GM18511 (cell line): Measurements from ENCODE around the gene KDM4E.
"Not testable (repeated sequence)": the region's sequence is repeated elsewhere in the genome, so short reads cannot be mapped to it uniquely, and the experiment has no call there.

ENCODE experiments used
- ATAC-seq: cut with Tn5 transposase; IDR thresholded peaks from one replicate; pipeline ENCODE4 v1.9.1; 2021; ENCODE audit warnings: mild to moderate bottlenecking, moderate library complexity; ENCODE audit not compliant: unreplicated experiment

The KDM4E gene

DNA sequence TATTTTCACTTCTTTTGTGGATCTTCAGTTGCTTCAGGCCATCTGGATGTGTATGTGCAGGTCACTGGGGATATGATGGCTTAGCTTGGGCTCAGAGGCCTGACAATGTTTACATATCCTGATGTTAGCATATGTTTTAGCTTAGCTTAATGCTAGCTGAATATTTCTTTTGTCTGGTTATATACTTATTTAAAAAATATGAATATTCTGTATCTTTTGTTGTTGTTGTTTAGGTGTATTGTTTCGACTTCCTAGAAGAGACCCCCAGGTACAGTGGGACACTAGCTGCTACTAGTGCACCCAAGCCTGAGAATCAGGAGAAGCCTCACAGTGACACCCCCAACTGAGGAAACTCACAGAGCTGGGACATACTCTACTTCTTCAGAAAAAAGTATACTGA is at the start of gene KDM4E:
KDM4E (plus strand) TSS at position 301 of the 400 bp plus-strand sequence. CDS start 300 bp downstream, outside the sequence.
- no peak for ATAC-seq

DNA sequence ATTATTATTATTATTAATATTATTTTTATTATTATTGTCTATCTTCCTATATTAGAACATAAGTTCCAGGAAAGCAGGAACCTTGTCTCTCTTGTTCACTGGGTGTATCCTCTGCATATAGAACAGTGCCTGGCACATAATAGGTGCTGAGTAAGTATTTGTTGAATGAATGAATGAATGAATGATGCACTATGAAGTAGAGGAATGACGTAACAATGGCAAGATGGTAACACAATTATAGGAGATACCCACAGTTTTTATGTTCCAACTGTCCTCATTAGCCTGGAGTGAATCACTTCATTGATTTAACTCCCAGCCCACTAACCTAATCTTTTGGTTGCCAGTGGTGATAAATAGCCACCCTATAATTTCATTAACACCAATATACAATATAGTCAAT is 49.5 kb upstream of the KDM4E start:
- ATAC-seq, result no peak

GRCh38 chr11:94987378-94987777 is 37.7 kb upstream of the KDM4E start:
- ATAC-seq, result no peak

- no peak for ATAC-seq
These were observed 36.3 kb upstream of the KDM4E start for GRCh38 chr11:94988748-94989147.

- ATAC-seq, result no peak
These were observed 31.6 kb upstream of the KDM4E start for GRCh38 chr11:94993400-94993943.

DNA sequence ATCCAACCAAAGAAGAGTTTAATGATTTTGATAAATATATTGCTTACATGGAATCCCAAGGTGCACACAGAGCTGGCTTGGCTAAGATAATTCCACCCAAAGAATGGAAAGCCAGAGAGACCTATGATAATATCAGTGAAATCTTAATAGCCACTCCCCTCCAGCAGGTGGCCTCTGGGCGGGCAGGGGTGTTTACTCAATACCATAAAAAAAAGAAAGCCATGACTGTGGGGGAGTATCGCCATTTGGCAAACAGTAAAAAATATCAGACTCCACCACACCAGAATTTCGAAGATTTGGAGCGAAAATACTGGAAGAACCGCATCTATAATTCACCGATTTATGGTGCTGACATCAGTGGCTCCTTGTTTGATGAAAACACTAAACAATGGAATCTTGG is 27.6 kb upstream of the KDM4E start:
- no peak for ATAC-seq

DNA sequence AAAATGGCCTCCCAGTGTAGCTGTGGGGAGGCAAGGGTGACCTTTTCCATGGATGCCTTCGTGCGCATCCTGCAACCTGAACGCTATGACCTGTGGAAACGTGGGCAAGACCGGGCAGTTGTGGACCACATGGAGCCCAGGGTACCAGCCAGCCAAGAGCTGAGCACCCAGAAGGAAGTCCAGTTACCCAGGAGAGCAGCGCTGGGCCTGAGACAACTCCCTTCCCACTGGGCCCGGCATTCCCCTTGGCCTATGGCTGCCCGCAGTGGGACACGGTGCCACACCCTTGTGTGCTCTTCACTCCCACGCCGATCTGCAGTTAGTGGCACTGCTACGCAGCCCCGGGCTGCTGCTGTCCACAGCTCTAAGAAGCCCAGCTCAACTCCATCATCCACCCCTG is 26.8 kb upstream of the KDM4E start:
- ATAC-seq, result no peak

DNA sequence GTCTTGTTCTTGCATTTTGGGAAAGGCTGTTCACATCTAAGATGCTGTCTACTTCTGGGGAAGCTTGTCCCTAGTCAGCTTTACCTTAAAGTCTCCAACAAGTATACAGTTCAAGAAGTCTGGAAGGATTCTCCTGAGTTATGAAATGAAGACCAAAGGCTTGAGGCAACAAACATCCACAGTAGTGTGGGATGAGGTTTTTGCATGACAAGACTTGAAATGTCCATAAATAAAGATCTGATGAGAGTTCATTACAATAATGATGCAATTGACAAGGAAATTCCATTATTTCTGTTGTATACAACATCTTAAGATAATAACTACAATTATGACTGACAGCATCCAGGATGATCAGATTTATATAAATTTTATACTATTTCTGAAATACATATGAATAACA is 21.3 kb upstream of the KDM4E start:
- ATAC-seq, result no peak

GRCh38 chr11:95005642-95006041 is 19.4 kb upstream of the KDM4E start:
- ATAC-seq, result no peak

- no peak for ATAC-seq
These were observed 13.7 kb upstream of the KDM4E start for GRCh38 chr11:95011376-95011775.

DNA sequence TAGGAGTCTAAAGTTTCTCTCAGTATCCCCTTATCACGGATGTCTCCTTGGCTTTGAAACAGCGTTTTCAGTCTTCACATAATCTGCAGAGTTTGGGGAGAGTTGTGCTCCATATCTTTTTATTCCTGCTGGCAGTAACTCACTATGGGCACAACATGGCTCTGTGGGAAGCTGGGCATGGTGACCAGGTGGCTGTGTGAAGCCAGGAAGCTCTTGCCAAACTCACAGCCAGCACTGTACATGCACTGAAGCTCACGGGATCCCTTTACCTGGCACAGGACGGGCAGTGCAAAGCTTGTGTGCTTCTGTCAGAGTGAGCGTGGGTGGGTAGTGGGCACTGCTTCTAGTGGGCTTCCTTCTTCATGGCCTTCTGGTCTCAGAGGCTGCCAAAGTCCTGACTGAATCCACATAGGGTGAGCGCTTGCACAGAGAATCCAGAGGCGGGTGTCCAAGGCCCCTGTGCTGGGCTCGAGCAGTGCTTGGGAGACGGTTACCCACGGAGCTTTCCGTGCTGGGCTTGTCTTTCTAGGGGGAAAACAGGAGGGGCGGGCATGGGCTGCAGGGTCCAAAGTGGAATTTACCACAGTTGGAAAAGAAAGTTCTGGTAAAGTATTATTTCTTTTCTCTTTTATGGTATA is 10.8 kb upstream of the KDM4E start:
- no peak for ATAC-seq

GRCh38 chr11:95016139-95016538 is 8.9 kb upstream of the KDM4E start:
- ATAC-seq, result no peak

- ATAC-seq, result not testable (repeated sequence)
These were observed 3.6 kb upstream of the KDM4E start for GRCh38 chr11:95021468-95021867.

- ATAC-seq, result not testable (repeated sequence)
These were observed 536 bp downstream of the KDM4E start for GRCh38 chr11:95025594-95025993.

- no peak for ATAC-seq
These were observed 3.3 kb downstream of the KDM4E start for GRCh38 chr11:95028357-95028756.

- ATAC-seq, result no peak
These were observed 8.0 kb downstream of the KDM4E start for GRCh38 chr11:95033051-95033450.

DNA sequence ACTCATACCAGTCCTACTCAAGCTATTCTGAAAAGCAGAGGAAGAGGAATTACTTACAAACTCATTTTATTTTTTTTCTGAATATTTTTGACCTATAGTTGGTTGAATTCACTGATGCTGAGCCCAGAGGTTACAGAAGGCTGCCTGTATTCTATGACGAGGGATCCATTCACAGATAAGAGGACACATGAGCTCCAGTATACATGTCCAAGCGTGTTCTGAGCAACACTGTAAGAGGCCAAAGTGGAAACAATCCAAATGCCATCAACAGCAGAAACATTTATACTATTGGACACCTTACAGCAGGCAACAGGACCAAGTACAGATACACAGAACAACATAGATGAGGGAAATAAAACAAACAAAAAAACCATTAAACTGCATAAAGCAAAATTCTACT is 10.3 kb downstream of the KDM4E start:
- no peak for ATAC-seq

GRCh38 chr11:95037356-95038035 is 12.4 kb downstream of the KDM4E start:
- not testable (repeated sequence) for ATAC-seq

- ATAC-seq, result no peak
These were observed 17.2 kb downstream of the KDM4E start for GRCh38 chr11:95042239-95042638.

GRCh38 chr11:95042906-95043305 is 17.8 kb downstream of the KDM4E start:
- no peak for ATAC-seq

DNA sequence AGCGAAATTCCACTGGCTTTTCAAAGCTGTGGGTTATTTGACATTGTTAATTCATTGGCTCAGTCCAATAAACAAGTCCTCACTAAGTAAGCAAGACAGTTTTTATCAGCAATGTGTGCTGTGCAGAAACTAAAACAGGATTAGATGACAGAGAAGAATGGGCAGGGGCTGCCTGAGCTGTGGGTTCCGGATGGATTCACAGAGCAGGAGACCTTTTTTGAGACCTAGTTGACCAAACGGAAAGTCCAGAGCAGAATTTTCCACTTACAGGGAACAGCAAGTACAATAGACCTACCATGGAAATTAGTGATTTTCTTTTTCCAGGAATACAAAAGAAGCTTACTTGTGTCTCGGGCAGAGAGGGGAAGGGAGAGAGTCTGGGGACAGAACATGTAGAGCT is 19.0 kb downstream of the KDM4E start:
- ATAC-seq, result no peak

DNA sequence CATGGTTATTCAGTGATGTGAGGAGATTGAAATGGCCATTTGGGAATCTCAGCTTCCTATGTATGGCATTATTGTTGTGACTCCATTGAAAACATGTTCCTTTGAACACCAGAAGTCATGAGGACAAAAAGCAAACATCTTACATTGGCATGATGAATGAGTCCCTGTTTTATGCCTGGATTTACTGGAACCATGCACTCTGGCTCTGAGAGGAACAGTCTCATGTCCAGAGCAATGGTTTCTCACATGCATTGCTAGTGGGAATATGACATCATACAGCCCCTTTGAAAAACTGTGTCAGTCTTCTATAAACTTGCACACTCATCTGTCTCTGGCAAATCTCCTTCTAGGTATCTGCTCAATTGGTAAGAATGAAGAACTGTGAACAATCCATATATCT is 20.8 kb downstream of the KDM4E start:
- ATAC-seq, result no peak
